ENCODE measurements around the gene LKAAEAR1.

Gene LKAAEAR1

GRCh38 chr20:64104667-64105451 lies 20.7 kb upstream of the LKAAEAR1 start:
- no peaks in the 10 kb centered on the region for H3K36me3 Mint-ChIP-seq
- H3K4me3 Mint-ChIP-seq = no peak overlapping the region
- no peaks in the 10 kb centered on the region for H3K9me3 Mint-ChIP-seq
- peak; percentile 1 to 45 for DNase-seq (ENCODE audit: low spot score in 2 of 2)
- peaks cover 20% of the 10 kb centered on the region for H3K4me1 Mint-ChIP-seq
- H3K27ac Mint-ChIP-seq = no peak overlapping the region
- ATAC-seq = no peak

DNA sequence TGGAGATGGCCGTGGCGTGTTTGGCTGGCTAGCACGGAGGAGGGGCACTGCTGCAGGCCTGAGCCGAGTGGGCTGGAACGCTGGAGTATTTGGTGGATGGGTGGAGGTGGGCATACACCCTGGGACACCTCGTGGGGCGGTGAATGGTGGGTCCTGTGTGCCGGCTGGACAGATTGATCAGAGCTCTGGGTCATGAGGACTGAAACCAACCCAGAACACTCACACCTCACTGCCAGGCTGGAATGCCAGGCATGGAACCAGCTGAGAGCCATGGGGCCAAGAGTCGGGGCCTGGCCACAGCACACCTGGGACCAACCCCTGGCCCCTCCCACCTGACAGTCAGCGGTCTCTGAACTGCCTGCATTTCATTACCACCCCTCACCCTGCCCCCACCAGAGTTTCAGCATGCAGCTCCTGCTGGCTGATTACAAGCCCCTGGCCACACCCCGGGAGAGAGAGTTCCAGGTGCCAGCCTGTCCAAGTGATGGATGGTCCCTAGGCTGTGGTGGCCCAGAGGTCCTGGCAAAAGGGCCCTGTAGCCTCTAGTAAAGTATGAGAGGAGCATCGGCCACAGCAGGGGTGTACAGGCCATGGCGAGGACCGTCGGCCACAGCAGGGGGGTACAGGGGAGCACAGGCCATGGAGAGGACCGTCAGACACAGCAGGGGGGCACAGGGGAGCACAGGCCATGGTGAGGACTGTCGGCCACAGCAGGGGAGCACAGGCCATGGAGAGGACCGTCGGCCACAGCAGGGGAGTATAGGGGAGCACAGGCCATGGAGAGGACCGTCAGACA lies 19.9 kb upstream of the LKAAEAR1 start:
- Mint-ChIP-seq H3K4me3 (no peak overlapping the region), H3K36me3 (no peaks in the 10 kb centered on the region), H3K4me1 (peaks cover 20% of the 10 kb centered on the region), H3K9me3 (no peaks in the 10 kb centered on the region), H3K27ac (no peak overlapping the region)
- ATAC-seq (no peak), DNase-seq (ENCODE audit: low spot score in 2 of 2) (peak; percentile 1 to 41)

DNA sequence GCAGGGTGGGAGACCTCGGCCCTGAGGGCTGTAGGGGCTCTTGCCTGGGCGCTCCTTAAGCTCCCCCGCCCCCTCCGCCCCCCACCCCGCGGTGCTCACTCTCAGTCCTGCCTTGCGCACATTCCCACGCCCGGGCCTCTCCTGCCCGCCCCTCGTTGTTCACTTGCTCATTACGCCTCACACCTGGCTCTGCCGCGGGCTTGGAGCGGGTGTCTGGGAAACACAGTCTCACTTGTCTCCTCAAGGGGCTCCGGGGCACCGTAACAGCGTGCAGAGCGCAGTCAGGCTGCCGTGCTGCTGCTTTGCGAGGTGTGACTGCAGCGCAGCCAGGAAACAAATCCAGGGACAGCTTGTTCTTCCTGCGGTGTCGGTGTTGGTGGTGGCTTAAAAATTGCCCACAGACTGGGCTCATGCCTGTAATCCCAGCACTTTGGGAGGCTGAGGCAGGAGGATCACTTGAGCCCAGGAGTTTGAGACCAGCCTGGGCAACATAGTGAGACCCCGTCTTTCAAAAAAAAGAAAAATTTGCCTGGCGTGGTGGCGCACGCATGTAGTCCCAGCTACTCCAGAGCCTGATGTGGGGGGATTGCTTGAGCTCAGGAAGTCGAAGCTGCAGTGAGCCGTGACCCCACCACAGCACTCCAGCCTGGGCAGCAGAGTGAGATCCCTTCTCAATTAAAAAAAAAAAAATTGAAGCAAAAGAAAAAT lies 18.6 kb upstream of the LKAAEAR1 start:
- Mint-ChIP-seq H3K9me3 (no peaks in the 10 kb centered on the region), H3K4me3 (peak overlapping the region; percentile 61), H3K27ac (no peak overlapping the region), H3K36me3 (no peaks in the 10 kb centered on the region), H3K4me1 (peaks cover 15% of the 10 kb centered on the region)
- ATAC-seq = no peak
- DNase-seq (ENCODE audit: low spot score in 2 of 2) = peak in 1 of 2 donors; percentile 1

DNA sequence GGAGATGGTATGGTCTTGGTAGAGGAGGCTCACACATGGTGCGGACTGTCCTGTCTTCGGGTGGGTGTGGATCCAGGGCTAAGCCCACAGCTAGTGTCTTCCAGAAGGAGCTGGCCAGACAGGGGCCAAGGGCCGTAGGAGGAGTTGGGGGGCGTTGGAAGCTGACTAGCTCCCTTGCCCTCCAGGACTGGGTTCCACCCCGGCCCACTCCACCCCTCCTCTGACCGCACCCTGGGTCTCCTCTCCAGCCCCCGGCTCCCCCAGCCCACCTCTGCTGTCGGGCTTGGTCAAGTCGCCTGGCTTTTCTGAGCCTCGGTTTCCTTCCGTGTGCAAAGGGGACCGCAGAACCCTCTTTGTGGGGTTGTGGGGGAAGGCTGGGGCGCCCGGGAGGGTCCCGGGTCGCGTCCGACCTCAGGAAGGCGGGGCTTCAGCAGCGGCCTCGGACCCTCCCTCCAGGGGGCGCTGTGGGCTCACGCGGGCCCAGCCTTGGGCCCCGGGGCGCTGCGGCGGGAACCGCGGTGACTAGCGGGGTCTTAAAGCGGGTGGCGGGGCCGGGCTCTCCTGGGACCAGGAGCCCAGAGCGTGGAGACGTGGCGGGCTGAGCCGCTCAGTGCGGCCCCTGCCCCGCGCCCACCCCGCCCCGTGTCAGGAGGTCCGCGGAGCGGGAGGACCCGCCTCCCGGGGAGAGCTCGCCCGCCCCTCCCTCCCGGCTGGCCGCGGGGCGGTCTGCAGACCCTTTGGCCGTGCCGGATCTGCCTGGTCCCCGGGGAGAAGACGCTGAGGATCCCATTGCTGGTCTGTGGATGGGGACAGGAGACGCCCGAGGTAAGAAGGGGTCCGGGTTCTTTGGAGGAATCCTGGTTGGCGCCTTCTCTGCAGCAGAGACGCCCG lies 17.8 kb upstream of the LKAAEAR1 start:
- peaks cover 14% of the 10 kb centered on the region for H3K4me1 Mint-ChIP-seq
- ATAC-seq (peak; percentile 79), DNase-seq (ENCODE audit: low spot score in 2 of 2) (peak; percentile 72 to 86)
- H3K36me3 Mint-ChIP-seq = no peaks in the 10 kb centered on the region
- no peaks in the 10 kb centered on the region for H3K9me3 Mint-ChIP-seq
- H3K27ac Mint-ChIP-seq = no peak overlapping the region
- H3K4me3 Mint-ChIP-seq = peak overlapping the region; percentile 61

GRCh38 chr20:64100946-64101688 lies 16.9 kb upstream of the LKAAEAR1 start:
- H3K27ac Mint-ChIP-seq = no peak overlapping the region
- H3K4me1 Mint-ChIP-seq = peaks cover 14% of the 10 kb centered on the region
- ATAC-seq (no peak), DNase-seq (ENCODE audit: low spot score in 2 of 2) (no peak)
- peak overlapping the region; percentile 61 for H3K4me3 Mint-ChIP-seq
- H3K9me3 Mint-ChIP-seq = no peaks in the 10 kb centered on the region
- no peaks in the 10 kb centered on the region for H3K36me3 Mint-ChIP-seq

- Mint-ChIP-seq H3K4me3 (no peak overlapping the region), H3K4me1 (peaks cover 14% of the 10 kb centered on the region), H3K27ac (no peak overlapping the region), H3K9me3 (no peaks in the 10 kb centered on the region), H3K36me3 (no peaks in the 10 kb centered on the region)
- DNase-seq (ENCODE audit: low spot score in 2 of 2) (no peak), ATAC-seq (no peak)
Measured at GRCh38 chr20:64100566-64100888, 16.3 kb upstream of the LKAAEAR1 start.

DNA sequence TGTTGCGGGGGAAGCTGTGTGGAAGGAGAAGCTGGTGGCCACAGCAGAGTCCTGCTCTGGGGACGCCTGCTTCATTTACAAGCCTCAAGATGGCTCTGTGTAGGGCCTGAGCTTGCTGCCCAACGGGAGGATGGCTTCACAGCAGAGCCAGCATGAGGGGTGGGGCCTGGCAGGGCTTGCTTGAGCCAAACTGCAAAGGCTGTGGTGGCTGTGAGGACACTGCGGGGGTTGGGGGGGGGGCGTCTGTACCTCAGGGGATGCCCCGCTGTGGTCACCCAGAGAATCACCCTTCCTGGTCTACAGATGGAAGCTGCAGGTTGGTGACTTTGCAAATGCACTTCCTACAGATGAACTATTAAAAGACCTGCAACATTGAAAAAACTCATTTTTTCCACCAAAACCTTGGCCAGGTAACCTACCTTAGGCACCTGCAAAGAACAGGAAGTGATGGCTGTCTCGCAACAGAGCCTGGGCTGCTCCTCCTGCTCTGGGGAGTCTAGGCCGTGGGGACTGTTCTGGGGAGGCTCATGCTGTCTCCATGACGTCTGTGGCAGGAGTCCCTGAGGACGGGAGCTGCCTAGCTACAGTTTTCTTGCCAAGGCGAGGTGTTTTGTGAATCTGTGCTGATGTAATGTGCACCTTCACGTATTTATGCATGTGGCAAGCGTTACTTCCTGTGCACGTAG lies 15.8 kb upstream of the LKAAEAR1 start:
- DNase-seq (ENCODE audit: low spot score in 2 of 2) (no peak), ATAC-seq (peak; percentile 15)
- peaks cover 14% of the 10 kb centered on the region for H3K4me1 Mint-ChIP-seq
- no peaks in the 10 kb centered on the region for H3K36me3 Mint-ChIP-seq
- H3K4me3 Mint-ChIP-seq = no peak overlapping the region
- H3K27ac Mint-ChIP-seq = no peak overlapping the region
- H3K9me3 Mint-ChIP-seq = no peaks in the 10 kb centered on the region

DNA sequence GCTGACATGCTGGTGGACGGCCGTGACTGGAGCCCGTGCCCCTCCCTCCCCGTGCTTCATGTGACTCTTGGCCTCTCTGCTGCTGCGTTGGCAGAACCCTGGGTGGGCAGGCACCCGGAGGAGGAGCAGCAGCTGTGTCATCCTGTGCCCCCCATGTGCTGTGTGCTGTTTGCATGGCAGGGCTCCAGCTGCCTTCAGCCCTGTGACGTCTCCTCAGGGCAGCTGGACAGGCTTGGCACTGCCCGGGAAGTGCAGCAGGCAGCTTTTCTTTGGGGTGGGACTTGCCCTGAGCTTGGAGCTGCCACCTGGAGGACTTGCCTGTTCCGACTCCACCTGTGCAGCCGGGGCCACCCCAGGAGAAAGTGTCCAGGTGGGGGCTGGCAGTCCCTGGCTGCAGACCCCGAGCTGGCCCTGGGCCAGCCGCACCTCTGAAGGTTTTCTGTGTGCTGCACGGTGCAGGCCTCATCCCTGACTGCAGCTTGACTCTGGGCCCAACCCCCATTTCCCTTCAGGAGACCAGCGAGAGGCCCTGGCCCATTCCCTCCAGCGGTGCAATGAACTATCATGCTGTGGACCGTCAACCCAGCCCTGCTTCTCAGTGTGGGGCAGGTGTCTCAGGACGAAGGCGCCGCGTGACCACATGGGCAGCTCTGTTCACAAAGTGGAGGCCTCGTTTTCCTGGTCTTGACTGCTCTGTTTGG lies 15.0 kb upstream of the LKAAEAR1 start:
- no peak overlapping the region for H3K4me3 Mint-ChIP-seq
- no peaks in the 10 kb centered on the region for H3K9me3 Mint-ChIP-seq
- peaks cover 14% of the 10 kb centered on the region for H3K4me1 Mint-ChIP-seq
- DNase-seq (ENCODE audit: low spot score in 2 of 2) (no peak), ATAC-seq (no peak)
- no peak overlapping the region for H3K27ac Mint-ChIP-seq
- H3K36me3 Mint-ChIP-seq = no peaks in the 10 kb centered on the region

GRCh38 chr20:64098471-64099013 lies 14.3 kb upstream of the LKAAEAR1 start:
- Mint-ChIP-seq H3K36me3 (no peaks in the 10 kb centered on the region), H3K4me1 (peaks cover 14% of the 10 kb centered on the region), H3K27ac (no peak overlapping the region), H3K4me3 (no peak overlapping the region), H3K9me3 (no peaks in the 10 kb centered on the region)
- DNase-seq (ENCODE audit: low spot score in 2 of 2) (no peak), ATAC-seq (no peak)

- Mint-ChIP-seq H3K9me3 (no peaks in the 10 kb centered on the region), H3K4me3 (no peak overlapping the region), H3K4me1 (peaks cover 10% of the 10 kb centered on the region), H3K27ac (no peak overlapping the region), H3K36me3 (no peaks in the 10 kb centered on the region)
- no peak for DNase-seq (ENCODE audit: low spot score in 2 of 2)
- ATAC-seq = no peak
Measured at GRCh38 chr20:64096535-64096934, 12.3 kb upstream of the LKAAEAR1 start.

GRCh38 chr20:64095927-64096326 lies 11.7 kb upstream of the LKAAEAR1 start:
- Mint-ChIP-seq H3K36me3 (no peaks in the 10 kb centered on the region), H3K9me3 (no peaks in the 10 kb centered on the region), H3K4me1 (peaks cover 6% of the 10 kb centered on the region), H3K4me3 (no peak overlapping the region), H3K27ac (no peak overlapping the region)
- ATAC-seq (no peak), DNase-seq (ENCODE audit: low spot score in 2 of 2) (no peak)

GRCh38 chr20:64095455-64095854 lies 11.3 kb upstream of the LKAAEAR1 start:
- H3K4me3 Mint-ChIP-seq = no peak overlapping the region
- no peaks in the 10 kb centered on the region for H3K9me3 Mint-ChIP-seq
- no peak for DNase-seq (ENCODE audit: low spot score in 2 of 2)
- ATAC-seq = no peak
- no peaks in the 10 kb centered on the region for H3K36me3 Mint-ChIP-seq
- no peak overlapping the region for H3K27ac Mint-ChIP-seq
- peaks cover 6% of the 10 kb centered on the region for H3K4me1 Mint-ChIP-seq

- no peak overlapping the region for H3K4me3 Mint-ChIP-seq
- H3K27ac Mint-ChIP-seq = no peak overlapping the region
- DNase-seq (ENCODE audit: low spot score in 2 of 2) (no peak), ATAC-seq (no peak)
- peaks cover 6% of the 10 kb centered on the region for H3K4me1 Mint-ChIP-seq
- no peaks in the 10 kb centered on the region for H3K9me3 Mint-ChIP-seq
- no peaks in the 10 kb centered on the region for H3K36me3 Mint-ChIP-seq
Measured at GRCh38 chr20:64093013-64093503, 8.9 kb upstream of the LKAAEAR1 start.

Measured in stimulated activated effector memory CD8-positive, alpha-beta T cell treated with anti-CD3 and anti-CD28 coated beads, Interleukin-12 subunit alpha, Interleukin-12 subunit beta, amount 100 ng/mL, for 72 hours (primary cell).